Adipose tissue (tissue), 3 donors: Measurements from ENCODE around the gene CNOT6. TPM values are rescaled to one million over a fixed set of nuclear protein-coding genes. Genes with fewer than 3 reads are reported as not detected.

Experiments
- H3K27ac ChIP-seq: one replicate; pipeline ENCODE4 v1.5.1; 2013; ENCODE audit warnings: low read depth, low read length
- WGBS, 3 donors: extraction: QIAGEN DNeasy Blood & Tissue Kit; methylation state at CpG; one replicate each; pipeline ENCODE4 v1.1.7; 2013; 5-methylcytosine and 5-hydroxymethylcytosine counted together
- polyA plus RNA-seq, 3 donors: library from polyadenylated mRNA; stranded (reverse); fragments of 200-250 nt; gene quantifications; one replicate each; pipeline ENCODE4 v1.2.3, GENCODE V29; 2013
- donor health status: healthy with polysubstance abuse.
- donor health status: Bipolar disorder and iron deficiency.
- donor health status: healthy.

Gene CNOT6
- polyA plus RNA-seq, 3 donors = 3.2 to 9.0 (median 4.9) TPM

GRCh38 chr5:180540050-180540694, 46.0 kb downstream of the CNOT6 start:
- no peak overlapping the region for H3K27ac ChIP-seq
- WGBS, 3 donors = 93 to 94% (median 93%) methylated on average over 6 of the region's 6 CpGs

- no peak overlapping the region for H3K27ac ChIP-seq
- 87 to 95% (median 94%) methylated on average over 9 of the region's 9 CpGs for WGBS, 3 donors
Measured at GRCh38 chr5:180541710-180542109, 47.5 kb downstream of the CNOT6 start.

- 90 to 94% (median 94%) methylated on average over 3 of the region's 3 CpGs for WGBS, 3 donors
- H3K27ac ChIP-seq = no peak overlapping the region
Measured at GRCh38 chr5:180545248-180545647, 51.1 kb downstream of the CNOT6 start.

- no peak overlapping the region for H3K27ac ChIP-seq
- WGBS, 3 donors = 24 to 70% (median 61%) methylated on average over 3 of the region's 3 CpGs
Measured at GRCh38 chr5:180548563-180548962, 54.4 kb downstream of the CNOT6 start.

- WGBS, 3 donors = 94 to 98% (median 96%) methylated on average over 3 of the region's 3 CpGs
- no peak overlapping the region for H3K27ac ChIP-seq
Measured at GRCh38 chr5:180553530-180553929, 59.4 kb downstream of the CNOT6 start.

- no peak overlapping the region for H3K27ac ChIP-seq
- 79 to 85% (median 85%) methylated on average over 7 of the region's 7 CpGs for WGBS, 3 donors
Measured at GRCh38 chr5:180555168-180555921, 61.2 kb downstream of the CNOT6 start.

- H3K27ac ChIP-seq = no peak overlapping the region
- 83 to 98% (median 92%) methylated on average over 2 of the region's 2 CpGs for whole genome bisulfite sequencing, 3 donors
Measured at GRCh38 chr5:180557217-180557809, 63.1 kb downstream of the CNOT6 start.

GRCh38 chr5:180558232-180558631, 64.1 kb downstream of the CNOT6 start:
- 95 to 97% (median 95%) methylated on average over 11 of the region's 11 CpGs for WGBS, 3 donors
- no peak overlapping the region for H3K27ac ChIP-seq

- H3K27ac ChIP-seq = no peak overlapping the region
- 67 to 89% (median 79%) methylated on average over 3 of the region's 3 CpGs for WGBS, 3 donors
Measured at GRCh38 chr5:180563994-180564393, 69.8 kb downstream of the CNOT6 start.

- H3K27ac ChIP-seq = no peak overlapping the region
- WGBS, 3 donors = 84 to 85% (median 84%) methylated on average over 8 of the region's 8 CpGs
Measured at GRCh38 chr5:180568914-180569313, 74.7 kb downstream of the CNOT6 start.

GRCh38 chr5:180575571-180575970, 81.4 kb downstream of the CNOT6 start:
- WGBS, 3 donors = 82 to 87% (median 84%) methylated on average over 2 of the region's 2 CpGs
- H3K27ac ChIP-seq = no peak overlapping the region

- no peak overlapping the region for H3K27ac ChIP-seq
- WGBS, 3 donors = 84 to 88% (median 88%) methylated on average over 6 of the region's 6 CpGs
Measured at GRCh38 chr5:180580681-180581080, 86.5 kb downstream of the CNOT6 start.

- WGBS, 3 donors = 54 to 77% (median 67%) methylated on average over 2 of the region's 2 CpGs
- H3K27ac ChIP-seq = no peak overlapping the region
Measured at GRCh38 chr5:180583738-180584137, 89.6 kb downstream of the CNOT6 start.

GRCh38 chr5:180586204-180586603, 92.0 kb downstream of the CNOT6 start:
- 87 to 89% (median 87%) methylated on average over 3 of the region's 3 CpGs for WGBS, 3 donors
- no peak overlapping the region for H3K27ac ChIP-seq

GRCh38 chr5:180586870-180587269, 92.7 kb downstream of the CNOT6 start:
- WGBS, 3 donors = 79 to 92% (median 92%) methylated on average over 10 of the region's 10 CpGs
- no peak overlapping the region for H3K27ac ChIP-seq

- H3K27ac ChIP-seq = no peak overlapping the region
- WGBS, 3 donors = 1 to 3% (median 3%) methylated on average over 40 to 44 of the region's 44 CpGs
Measured at GRCh38 chr5:180589771-180590542, 95.8 kb downstream of the CNOT6 start.

- H3K27ac ChIP-seq = no peak overlapping the region
- 3 to 6% (median 3%) methylated on average over 37 to 63 of the region's 63 CpGs for WGBS, 3 donors
Measured at GRCh38 chr5:180590543-180591310, 96.5 kb downstream of the CNOT6 start.

GRCh38 chr5:180591311-180591887, 97.2 kb downstream of the CNOT6 start, which contains the start of gene SCGB3A1:
SCGB3A1 (minus strand) TSS chr5:180591499; CDS start chr5:180591462, 37 bp downstream.
- no peak within 1 kb of the TSS for H3K27ac ChIP-seq
- WGBS, 3 donors = 3 to 9% (median 5%) methylated on average over 46 to 60 of the region's 60 CpGs
